Parathyroid adenoma (tissue), 2 donors: ENCODE results near the gene CAMKMT.

ENCODE experiments used
- H2AFZ ChIP-seq: fragments of 300-600 bp; sonication (generic); one replicate; pipeline ENCODE4 v1.7.0; 2017; ENCODE audit warnings: antibody characterized with exemption, mild to moderate bottlenecking
- H3K27ac ChIP-seq: fragments of 300-600 bp; sonication (generic); one replicate; pipeline ENCODE4 v1.7.0; 2017
- H3K27me3 ChIP-seq: fragments of 300-600 bp; sonication (generic); one replicate; pipeline ENCODE4 v1.7.0; 2017; ENCODE audit warnings: low read length; ENCODE audit not compliant: control insufficient read depth, insufficient read depth
- H3K36me3 ChIP-seq: fragments of 300-600 bp; sonication (generic); one replicate; pipeline ENCODE4 v1.7.0; 2017; ENCODE audit warnings: low read length; ENCODE audit not compliant: control insufficient read depth, insufficient read depth
- H3K4me1 ChIP-seq: fragments of 300-600 bp; sonication (generic); one replicate; pipeline ENCODE4 v1.7.0; 2017; ENCODE audit warnings: control low read depth
- H3K4me2 ChIP-seq: fragments of 300-600 bp; sonication (generic); one replicate; pipeline ENCODE4 v1.7.0; 2017; ENCODE audit warnings: low read length
- H3K4me3 ChIP-seq: fragments of 300-600 bp; sonication (generic); one replicate; pipeline ENCODE4 v1.7.0; 2017; ENCODE audit warnings: low read depth, low read length
- H3K79me2 ChIP-seq: fragments of 300-600 bp; sonication (generic); one replicate; pipeline ENCODE4 v1.7.0; 2017; ENCODE audit warnings: control low read depth
- H3K9ac ChIP-seq: fragments of 300-600 bp; sonication (generic); one replicate; pipeline ENCODE4 v1.7.0; 2017; ENCODE audit warnings: mild to moderate bottlenecking
- H3K9me3 ChIP-seq: fragments of 300-600 bp; sonication (generic); one replicate; pipeline ENCODE4 v1.7.0; 2017; ENCODE audit warnings: low read length; ENCODE audit not compliant: control insufficient read depth
- TF ChIP-seq, protein P1 (sequence below): fragments of 300-600 bp; sonication (generic); IDR thresholded peaks from one replicate; pipeline ENCODE4 v1.7.0; 2017; ENCODE audit warnings: antibody characterized with exemption, mild to moderate bottlenecking
- donor health status: primary hyperparathyroidism.

The CAMKMT gene

DNA sequence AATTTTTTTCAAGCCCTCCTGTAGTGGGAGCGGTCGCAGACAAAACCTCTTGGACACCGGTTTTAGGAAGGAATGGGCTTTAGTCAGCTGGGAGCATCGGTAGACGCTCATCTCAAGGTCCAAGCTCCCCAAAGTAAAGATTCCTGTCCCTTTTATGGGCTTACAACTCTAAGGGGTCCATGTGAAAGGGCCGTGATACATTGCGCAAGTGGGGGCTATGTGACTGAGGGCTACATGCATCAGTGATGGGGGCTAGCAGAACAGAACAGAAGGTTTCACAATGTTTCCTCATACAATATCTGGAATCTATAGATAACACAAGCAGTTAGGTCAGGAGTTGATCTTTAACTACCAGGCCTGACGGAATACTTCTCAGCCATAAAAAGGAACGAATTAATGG lies 62.5 kb downstream of the CAMKMT start:
- Histone ChIP-seq H2AFZ (no peak overlapping the region), H3K9ac (no peak overlapping the region), H3K36me3 (no peaks in the 10 kb centered on the region), H3K27me3 (no peaks in the 10 kb centered on the region), H3K4me1 (no peaks in the 10 kb centered on the region), H3K9me3 (no peaks in the 10 kb centered on the region), H3K4me3 (no peak overlapping the region), H3K79me2 (no peaks in the 10 kb centered on the region), H3K27ac (no peak overlapping the region), H3K4me2 (no peak overlapping the region)
- TF ChIP-seq, protein P1, sequence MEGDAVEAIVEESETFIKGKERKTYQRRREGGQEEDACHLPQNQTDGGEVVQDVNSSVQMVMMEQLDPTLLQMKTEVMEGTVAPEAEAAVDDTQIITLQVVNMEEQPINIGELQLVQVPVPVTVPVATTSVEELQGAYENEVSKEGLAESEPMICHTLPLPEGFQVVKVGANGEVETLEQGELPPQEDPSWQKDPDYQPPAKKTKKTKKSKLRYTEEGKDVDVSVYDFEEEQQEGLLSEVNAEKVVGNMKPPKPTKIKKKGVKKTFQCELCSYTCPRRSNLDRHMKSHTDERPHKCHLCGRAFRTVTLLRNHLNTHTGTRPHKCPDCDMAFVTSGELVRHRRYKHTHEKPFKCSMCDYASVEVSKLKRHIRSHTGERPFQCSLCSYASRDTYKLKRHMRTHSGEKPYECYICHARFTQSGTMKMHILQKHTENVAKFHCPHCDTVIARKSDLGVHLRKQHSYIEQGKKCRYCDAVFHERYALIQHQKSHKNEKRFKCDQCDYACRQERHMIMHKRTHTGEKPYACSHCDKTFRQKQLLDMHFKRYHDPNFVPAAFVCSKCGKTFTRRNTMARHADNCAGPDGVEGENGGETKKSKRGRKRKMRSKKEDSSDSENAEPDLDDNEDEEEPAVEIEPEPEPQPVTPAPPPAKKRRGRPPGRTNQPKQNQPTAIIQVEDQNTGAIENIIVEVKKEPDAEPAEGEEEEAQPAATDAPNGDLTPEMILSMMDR = no peak

DNA sequence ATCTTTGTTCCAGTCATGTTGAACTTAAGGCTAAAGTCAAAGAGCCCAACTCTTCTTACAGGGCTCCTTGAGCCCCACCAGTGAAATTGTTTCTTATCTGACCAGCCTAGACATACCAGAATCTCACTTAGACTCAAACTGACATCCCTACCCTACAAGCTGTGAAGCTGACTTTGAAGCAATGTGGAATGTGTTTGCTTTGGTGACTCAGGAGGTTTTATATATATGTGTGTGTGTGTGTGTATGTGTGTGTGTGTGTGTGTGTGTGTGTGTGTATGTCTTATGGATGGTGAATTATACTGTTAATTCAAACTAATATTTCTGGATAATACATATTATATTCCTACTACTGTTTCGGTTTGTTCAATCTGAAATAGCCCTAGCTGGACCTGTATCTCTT lies 67.3 kb downstream of the CAMKMT start:
- Histone ChIP-seq H3K36me3 (no peaks in the 10 kb centered on the region), H3K4me2 (no peak overlapping the region), H3K79me2 (no peaks in the 10 kb centered on the region), H3K9me3 (no peaks in the 10 kb centered on the region), H3K9ac (no peak overlapping the region), H3K4me3 (no peak overlapping the region), H3K27me3 (no peaks in the 10 kb centered on the region), H3K27ac (no peak overlapping the region), H2AFZ (no peak overlapping the region), H3K4me1 (no peaks in the 10 kb centered on the region)
- TF ChIP-seq, protein P1 = no peak

DNA sequence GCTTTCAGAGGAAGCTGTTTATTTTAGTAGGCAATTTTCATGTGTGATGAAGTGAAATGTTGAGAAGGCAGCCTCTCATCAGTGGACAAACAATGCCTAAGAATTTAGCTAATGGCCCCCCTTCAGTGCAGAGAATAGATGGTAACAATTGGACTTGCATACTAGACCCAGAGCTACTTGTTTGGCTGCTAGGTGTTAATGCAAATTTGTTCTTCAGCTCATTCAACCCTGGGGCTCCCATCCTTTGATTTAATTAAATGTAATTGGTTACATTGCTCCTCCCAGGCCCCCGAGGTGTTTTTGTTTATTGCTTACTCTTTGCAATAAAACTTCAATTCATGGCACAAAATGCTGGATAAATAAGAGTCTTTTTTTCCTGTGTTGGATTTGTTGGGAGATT lies 68.6 kb downstream of the CAMKMT start:
- TF ChIP-seq, protein P1 = no peak
- no peaks in the 10 kb centered on the region for H3K9me3 ChIP-seq
- no peak overlapping the region for H3K27ac ChIP-seq
- no peak overlapping the region for H3K4me2 ChIP-seq
- H3K9ac ChIP-seq = no peak overlapping the region
- no peaks in the 10 kb centered on the region for H3K36me3 ChIP-seq
- H3K79me2 ChIP-seq = no peaks in the 10 kb centered on the region
- H2AFZ ChIP-seq = no peak overlapping the region
- H3K4me3 ChIP-seq = no peak overlapping the region
- H3K27me3 ChIP-seq = no peaks in the 10 kb centered on the region
- no peaks in the 10 kb centered on the region for H3K4me1 ChIP-seq

DNA sequence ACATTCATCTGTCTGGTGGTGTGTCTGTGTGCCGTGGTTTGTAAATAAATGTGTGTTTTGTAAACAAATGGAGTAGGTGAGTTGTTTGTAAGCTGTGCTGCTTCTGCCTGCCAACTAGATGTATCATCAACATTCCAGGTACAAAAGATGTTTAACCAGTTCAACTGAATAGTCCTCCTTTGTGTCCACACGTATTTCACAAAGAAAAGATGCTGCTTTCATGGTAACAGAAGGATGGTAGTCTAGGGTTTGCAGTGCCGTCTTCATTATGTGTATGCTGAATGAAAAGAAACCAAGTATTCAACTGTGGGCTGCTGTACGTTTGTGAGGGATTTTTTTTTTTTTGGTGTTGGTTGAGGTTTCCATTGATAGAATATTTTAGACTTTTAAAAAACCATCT lies 72.1 kb downstream of the CAMKMT start:
- H3K9ac ChIP-seq = no peak overlapping the region
- H3K36me3 ChIP-seq = no peaks in the 10 kb centered on the region
- H3K9me3 ChIP-seq = no peaks in the 10 kb centered on the region
- no peak overlapping the region for H3K4me3 ChIP-seq
- H3K4me1 ChIP-seq = no peaks in the 10 kb centered on the region
- H3K79me2 ChIP-seq = no peaks in the 10 kb centered on the region
- H3K27me3 ChIP-seq = no peaks in the 10 kb centered on the region
- TF ChIP-seq, protein P1 = no peak
- H3K27ac ChIP-seq = no peak overlapping the region
- no peak overlapping the region for H2AFZ ChIP-seq
- no peak overlapping the region for H3K4me2 ChIP-seq

DNA sequence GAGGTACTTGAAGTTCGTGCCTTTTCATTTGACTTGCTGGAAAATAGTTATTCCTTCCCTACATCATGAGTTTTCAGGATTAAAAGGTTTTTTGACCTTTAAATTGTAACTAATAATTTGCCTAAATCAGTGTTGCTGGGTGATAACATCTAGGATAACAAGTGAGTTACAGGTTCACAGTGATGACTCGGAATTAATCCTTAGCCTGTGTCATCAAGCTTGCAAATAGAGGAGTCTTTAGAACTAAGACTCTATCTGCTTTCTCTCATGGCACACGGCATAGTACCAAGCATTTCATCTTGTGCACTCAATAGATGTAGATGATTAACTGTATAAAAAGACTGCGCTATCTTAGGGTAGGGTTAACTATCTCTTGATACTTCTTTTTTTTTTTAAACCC lies 79.5 kb downstream of the CAMKMT start:
- H3K79me2 ChIP-seq = no peaks in the 10 kb centered on the region
- H3K4me3 ChIP-seq = no peak overlapping the region
- no peak overlapping the region for H3K27ac ChIP-seq
- no peak overlapping the region for H3K4me2 ChIP-seq
- TF ChIP-seq, protein P1 = no peak
- H3K9ac ChIP-seq = no peak overlapping the region
- H3K9me3 ChIP-seq = no peaks in the 10 kb centered on the region
- H3K27me3 ChIP-seq = no peaks in the 10 kb centered on the region
- H3K4me1 ChIP-seq = no peaks in the 10 kb centered on the region
- no peak overlapping the region for H2AFZ ChIP-seq
- H3K36me3 ChIP-seq = no peaks in the 10 kb centered on the region
